HG02840 (cell line): Measurements from ENCODE around the gene PYCARD.
"Not testable (repeated sequence)": the region's sequence is repeated elsewhere in the genome, so short reads cannot be mapped to it uniquely, and the experiment has no call there.

Experiments used
- ATAC-seq: cut with Tn5 transposase; IDR thresholded peaks from one replicate; pipeline ENCODE4 v1.9.1; 2021; ENCODE audit warnings: mild to moderate bottlenecking, moderate library complexity, moderate number of reproducible peaks; ENCODE audit not compliant: unreplicated experiment, low FRiP score

Gene PYCARD

DNA sequence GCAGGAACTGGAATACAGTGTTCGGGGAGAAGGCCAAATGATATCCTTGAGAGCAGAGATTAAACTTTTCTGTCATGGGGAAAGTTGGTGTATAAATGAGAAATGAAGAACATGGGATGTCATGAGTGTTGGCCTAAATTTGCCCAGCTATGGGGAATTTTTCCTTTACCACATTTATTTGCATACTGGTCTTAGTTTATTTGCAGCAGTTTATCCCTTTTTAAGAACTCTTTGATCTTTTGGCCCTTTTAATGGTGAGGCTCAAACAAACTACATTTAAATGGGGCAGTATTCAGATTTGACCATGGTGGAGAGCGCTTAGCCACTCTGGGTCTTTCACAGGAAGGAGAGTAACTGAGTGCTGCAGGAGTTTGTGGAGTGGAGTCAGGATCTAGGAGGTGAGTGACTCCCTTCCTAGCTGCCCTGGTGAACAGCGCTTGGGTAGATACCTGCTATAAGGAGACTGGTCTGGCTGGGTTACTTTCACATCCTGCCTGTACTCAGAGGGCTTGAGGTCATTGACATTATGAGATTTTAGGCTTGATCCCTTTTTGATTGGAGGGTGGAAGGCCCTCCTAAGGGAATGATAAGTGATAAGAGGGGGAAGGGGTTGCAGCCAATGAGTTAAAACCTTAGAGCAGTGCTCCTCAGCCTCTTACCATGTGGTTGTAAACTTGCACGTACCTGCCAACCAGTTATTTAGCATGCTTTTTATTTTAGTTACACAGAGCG lies 10.7 kb downstream of the PYCARD start:
- ATAC-seq: no peak

GRCh38 chr16:31190818-31191444 lies 11.6 kb downstream of the PYCARD start:
- ATAC-seq: no peak

- ATAC-seq: no peak
Measured at GRCh38 chr16:31190061-31190460, 12.5 kb downstream of the PYCARD start.

DNA sequence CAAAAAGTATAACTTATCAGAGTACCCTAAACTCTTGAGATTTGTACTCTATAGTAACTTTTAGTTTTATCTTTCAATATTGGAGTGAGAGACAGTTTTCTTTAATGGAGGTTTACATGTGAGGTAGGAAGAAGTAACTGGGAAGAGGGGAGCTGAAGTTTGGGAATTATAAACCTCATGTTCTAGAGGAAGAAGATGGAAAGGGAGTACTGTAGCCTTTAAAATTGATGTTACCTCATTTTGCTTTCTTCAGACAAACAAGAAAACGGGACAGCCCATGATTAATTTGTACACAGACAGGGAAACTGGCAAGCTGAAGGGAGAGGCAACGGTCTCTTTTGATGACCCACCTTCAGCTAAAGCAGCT lies 13.2 kb downstream of the PYCARD start:
- no peak for ATAC-seq

- no peak for ATAC-seq
Measured at GRCh38 chr16:31188450-31189411, 13.8 kb downstream of the PYCARD start.

DNA sequence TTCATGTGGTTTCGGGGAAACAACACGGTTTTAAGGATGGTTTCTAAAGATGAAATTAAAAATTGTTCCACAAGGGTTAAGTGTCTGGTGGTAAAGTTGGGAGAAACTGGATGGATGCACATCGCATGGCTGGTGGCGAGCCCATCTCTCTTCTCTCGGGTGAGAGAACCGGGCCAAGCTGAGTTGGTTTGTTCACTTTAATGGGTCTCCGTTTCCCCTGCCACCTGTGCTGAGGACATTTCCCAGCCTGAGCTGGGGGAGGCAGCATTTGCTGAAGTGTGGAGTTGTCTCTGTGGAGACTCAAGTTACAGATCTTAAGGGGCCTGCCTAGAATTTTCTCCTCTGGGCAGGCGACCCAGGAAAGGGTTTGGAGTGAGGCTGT lies 14.8 kb downstream of the PYCARD start:
- ATAC-seq: no peak

- ATAC-seq: no peak
Measured at GRCh38 chr16:31186930-31187807, 15.4 kb downstream of the PYCARD start.

GRCh38 chr16:31186176-31186575 lies 16.4 kb downstream of the PYCARD start:
- ATAC-seq: no peak

DNA sequence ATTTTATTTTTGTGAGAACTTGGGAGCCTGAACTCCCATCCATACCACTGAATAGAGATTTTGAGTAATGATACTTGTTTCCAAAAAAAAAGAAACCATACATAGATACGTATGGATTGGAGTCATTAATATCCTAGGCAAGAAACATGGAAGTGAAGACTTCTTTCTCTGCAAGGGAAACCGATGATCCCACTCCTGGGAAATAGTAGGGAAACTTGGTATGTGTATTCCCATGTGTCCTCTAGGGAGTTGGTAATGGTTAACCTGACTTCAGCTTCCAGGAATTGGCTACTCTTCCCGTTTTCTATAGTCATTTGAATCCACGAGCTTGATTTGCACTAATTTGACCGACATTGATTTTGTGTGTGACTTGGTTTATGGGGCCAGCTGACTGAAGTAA lies 17.2 kb downstream of the PYCARD start:
- no peak for ATAC-seq

- ATAC-seq: no peak
Measured at GRCh38 chr16:31184888-31185287, 17.7 kb downstream of the PYCARD start.

DNA sequence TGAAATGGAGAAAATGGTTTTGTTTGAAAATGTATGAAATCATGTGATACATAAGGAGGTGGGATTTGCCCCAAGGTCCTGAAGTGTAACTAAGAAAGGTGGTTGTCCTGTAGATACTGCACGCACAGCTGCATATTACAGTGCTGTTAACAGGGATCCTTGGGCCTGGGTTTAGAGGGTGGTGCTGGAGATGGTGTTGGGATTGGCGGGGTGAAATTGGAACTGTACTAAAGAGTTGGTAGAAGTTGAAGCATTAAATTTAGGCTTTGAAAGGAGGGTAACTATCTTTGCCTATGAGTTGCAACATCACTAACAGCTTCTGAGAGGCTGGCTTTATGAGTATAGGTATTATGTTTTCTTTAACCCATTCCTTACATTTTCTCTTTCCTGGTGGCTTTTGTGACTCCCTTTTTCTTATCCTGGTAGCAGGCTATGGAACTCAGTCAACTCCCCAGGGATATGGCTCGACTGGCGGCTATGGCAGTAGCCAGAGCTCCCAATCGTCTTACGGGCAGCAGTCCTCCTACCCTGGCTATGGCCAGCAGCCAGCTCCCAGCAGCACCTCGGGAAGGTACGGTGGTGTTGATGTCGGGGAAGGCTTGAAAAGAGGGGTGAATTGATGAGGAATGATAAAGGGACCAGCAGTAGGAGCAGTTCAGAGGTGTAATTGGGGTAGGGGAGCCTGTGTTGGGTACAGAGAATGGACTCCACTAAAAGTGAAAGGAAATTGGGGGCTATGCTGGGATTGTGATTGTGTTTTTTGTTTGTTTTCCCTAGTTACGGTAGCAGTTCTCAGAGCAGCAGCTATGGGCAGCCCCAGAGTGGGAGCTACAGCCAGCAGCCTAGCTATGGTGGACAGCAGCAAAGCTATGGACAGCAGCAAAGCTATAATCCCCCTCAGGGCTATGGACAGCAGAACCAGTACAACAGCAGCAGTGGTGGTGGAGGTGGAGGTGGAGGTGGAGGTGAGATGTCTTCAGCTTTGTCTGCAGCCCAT lies 18.8 kb downstream of the PYCARD start:
- no peak for ATAC-seq

- no peak for ATAC-seq
Measured at GRCh38 chr16:31182391-31182790, 20.2 kb downstream of the PYCARD start.

DNA sequence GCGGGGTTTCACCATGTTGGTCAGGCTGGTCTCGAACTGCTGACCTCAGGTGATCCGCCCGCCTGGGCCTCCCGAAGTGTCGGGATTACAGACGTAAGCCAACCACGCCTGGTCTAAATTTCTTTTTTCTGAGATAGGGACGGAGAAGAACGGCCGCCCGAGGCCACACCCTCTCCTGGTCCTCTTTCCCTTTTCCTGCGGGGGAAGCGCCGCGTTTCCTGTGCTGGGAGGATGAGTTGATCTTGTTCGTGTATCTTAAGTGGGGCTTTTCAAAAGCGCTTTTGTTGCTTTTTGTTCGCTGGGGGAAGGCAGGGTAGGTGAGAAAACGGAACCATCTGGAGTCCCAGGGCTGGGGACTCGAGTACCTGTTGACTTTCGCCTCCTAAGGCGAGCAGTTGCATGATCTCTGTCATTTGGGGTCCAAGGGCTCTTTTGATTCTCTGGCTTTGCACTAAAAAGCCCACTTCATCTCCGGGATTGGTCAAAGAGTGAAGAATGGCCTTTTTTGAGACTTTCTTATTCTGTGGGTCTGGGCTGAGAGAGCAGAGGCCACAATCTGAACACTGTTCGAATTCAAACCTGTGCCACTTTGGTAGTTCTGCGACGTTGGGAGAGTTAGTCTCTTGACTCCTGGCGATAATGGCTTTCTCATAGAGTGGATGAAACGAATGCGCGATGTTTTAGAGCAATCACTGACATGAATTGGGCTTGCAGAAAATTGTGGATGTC lies 21.3 kb downstream of the PYCARD start:
- no peak for ATAC-seq

DNA sequence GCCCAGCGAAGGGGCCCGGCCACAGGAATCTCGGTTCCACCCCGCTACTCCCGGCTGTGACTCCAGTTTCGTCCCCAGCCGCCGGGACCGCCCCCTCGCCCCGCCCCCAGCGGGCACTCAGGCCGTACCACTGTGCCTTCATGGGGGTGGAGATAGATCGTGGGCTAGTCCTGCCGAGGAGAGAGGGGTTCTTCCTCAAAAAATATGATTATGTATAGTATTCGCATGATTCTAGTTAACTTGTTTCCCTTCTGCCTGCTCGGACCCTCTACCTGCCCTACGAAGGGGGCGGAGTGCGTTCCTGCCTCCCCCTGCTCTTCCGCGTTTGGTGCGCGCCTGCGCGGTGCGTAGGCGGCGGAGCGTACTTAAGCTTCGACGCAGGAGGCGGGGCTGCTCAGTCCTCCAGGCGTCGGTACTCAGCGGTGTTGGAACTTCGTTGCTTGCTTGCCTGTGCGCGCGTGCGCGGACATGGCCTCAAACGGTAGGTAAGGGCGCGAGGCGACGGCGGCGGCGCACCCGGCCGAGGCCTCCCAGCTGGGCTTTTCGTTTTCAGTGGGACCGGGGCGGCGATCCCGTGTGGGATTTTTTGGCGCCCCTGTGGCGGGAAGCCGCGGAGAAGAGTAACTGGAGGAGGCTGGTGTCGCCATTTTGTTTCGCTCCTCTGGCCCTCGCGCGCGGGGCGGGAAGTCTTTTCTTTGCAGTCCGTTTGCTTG lies 22.7 kb downstream of the PYCARD start, which contains the start of gene FUS:
Gene FUS, plus strand, starts transcription at position 393 of the 713 bp plus-strand sequence. Its CDS starts 76 bp downstream, at position 469.
- ATAC-seq: peak; percentile 75

GRCh38 chr16:31179219-31179746 lies 23.3 kb downstream of the PYCARD start:
- no peak for ATAC-seq

DNA sequence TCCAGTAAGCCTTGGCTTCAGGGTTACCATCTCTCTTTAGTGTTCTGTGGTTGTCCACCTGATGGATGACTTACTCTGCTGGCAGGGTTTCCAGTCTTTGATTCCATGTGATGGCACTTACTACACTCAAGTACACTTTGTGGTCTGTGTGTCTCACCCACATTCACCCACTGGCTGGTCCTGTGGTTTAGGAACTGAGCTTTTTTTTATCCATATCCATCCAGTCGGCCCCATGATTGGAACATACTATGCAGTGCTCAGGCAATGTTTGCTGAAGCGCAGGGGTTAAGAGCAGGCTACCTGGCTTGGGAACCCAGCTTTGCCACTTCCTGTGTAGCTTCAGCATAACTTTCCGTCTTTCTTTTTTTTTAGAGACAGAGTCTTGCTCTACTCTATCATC lies 25.4 kb downstream of the PYCARD start:
- no peak for ATAC-seq

DNA sequence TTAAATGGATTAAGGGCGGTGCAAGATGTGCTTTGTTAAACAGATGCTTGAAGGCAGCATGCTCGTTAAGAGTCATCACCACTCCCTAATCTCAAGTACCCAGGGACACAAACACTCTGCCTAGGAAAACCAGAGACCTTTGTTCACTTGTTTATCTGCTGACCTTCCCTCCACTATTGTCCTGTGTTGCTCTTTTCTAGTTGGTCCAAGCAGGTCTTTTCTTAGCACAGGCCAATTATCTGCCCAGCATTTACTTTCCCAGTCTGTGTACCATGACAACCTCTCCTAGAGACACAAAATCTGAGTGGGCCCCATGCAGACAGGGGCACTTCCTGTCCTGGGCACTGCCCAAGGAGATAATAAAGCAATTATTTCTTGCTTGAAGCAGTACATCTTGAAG lies 32.5 kb downstream of the PYCARD start:
- not testable (repeated sequence) for ATAC-seq
